ENCODE results near the gene WDR54.

- no peak for TF ChIP-seq CTCF (IDR thresholded peaks at IDR 0.05; ENCODE audit: extremely low read depth in 1 of 2, insufficient read depth in 1 of 2, low read depth in 1 of 2, low read length in 2 of 2)
- TF ChIP-seq GATA2 (IDR thresholded peaks at IDR 0.05; ENCODE audit: insufficient read depth, insufficient read length, low read depth, low read length) = no peak
- no peak for TF ChIP-seq MAX (IDR thresholded peaks at IDR 0.05; ENCODE audit: insufficient read depth, insufficient read length)
- TF ChIP-seq EZH2 (IDR thresholded peaks at IDR 0.05; ENCODE audit: borderline replicate concordance, low read depth, low read length, severe bottlenecking) = no peak
- TF ChIP-seq POLR2A (IDR thresholded peaks at IDR 0.05; ENCODE audit: low read depth, low read length) = no peak
Observed at GRCh38 chr2:74393525-74393924, 28.0 kb upstream of the WDR54 start.
